Activated CD4-positive, alpha-beta memory T cell treated with anti-CD3 and anti-CD28 coated beads for 36 hours (primary cell): ENCODE data around the gene CELA1. TPM values are rescaled to one million over a fixed set of nuclear protein-coding genes. Genes with fewer than 3 reads are reported as not detected.

Experiments used
- CTCF ChIA-PET: fragments of 350-600 bp; sonication (Branson Sonifier 250); formaldehyde crosslinking; loops from one replicate; lab custom pipeline; 2021; ENCODE audit warnings: antibody characterized with exemption, inconsistent platforms; lab: Charles Lee
- POLR2A ChIA-PET: fragments of 350-600 bp; sonication (Branson Sonifier 250); formaldehyde crosslinking; loops from one replicate; lab custom pipeline; 2021; ENCODE audit warnings: antibody characterized with exemption; lab: Charles Lee
- DNase-seq: peaks from one replicate; pipeline ENCODE4 v3.0.0-alpha.2; 2020
- H3K27ac Mint-ChIP-seq: one replicate; pipeline ENCODE4 v1.8.0; 2021; ENCODE audit warnings: mixed read lengths
- H3K27me3 Mint-ChIP-seq: one replicate; pipeline ENCODE4 v1.8.0; 2021; ENCODE audit warnings: mixed read lengths
- H3K36me3 Mint-ChIP-seq: one replicate; pipeline ENCODE4 v1.8.0; 2021; ENCODE audit warnings: mixed read lengths
- H3K4me1 Mint-ChIP-seq: one replicate; pipeline ENCODE4 v1.8.0; 2021; ENCODE audit warnings: low read depth, mixed read lengths
- H3K4me3 Mint-ChIP-seq: one replicate; pipeline ENCODE4 v1.8.0; 2021; ENCODE audit warnings: mild to moderate bottlenecking, mixed read lengths
- H3K9me3 Mint-ChIP-seq: one replicate; pipeline ENCODE4 v1.8.0; 2021; ENCODE audit warnings: mixed read lengths
- intact Hi-C: fragments of 100-400 bp; cut with micrococcal nuclease; formaldehyde crosslinking; loops from one replicate; pipeline ENCODE4 v1.15.1; 2023
- total RNA-seq, 2 experiments: library from RNA; stranded (reverse); gene quantifications; one replicate each; pipeline ENCODE4 v1.2.3, GENCODE V29; 2021

Gene CELA1
- total RNA-seq, 2 experiments from 2014 or later, result 0.24 TPM; not detected in 1

GRCh38 chr12:51388069-51388799, 41.8 kb upstream of the CELA1 start:
- H3K4me1 Mint-ChIP-seq, result peaks cover 52% of the 10 kb centered on the region
- no peak overlapping the region for H3K4me3 Mint-ChIP-seq
- no peaks in the 10 kb centered on the region for H3K27me3 Mint-ChIP-seq
- peaks cover 2% of the 10 kb centered on the region for H3K36me3 Mint-ChIP-seq
- H3K9me3 Mint-ChIP-seq, result no peaks in the 10 kb centered on the region
- intact Hi-C loops, result no loop called here
- DNase-seq, result no peak
- ChIA-PET POLR2A (no interaction called here), CTCF (no interaction called here)
- H3K27ac Mint-ChIP-seq, result no peak overlapping the region

- Mint-ChIP-seq H3K9me3 (no peaks in the 10 kb centered on the region), H3K4me3 (no peak overlapping the region), H3K36me3 (peaks cover 4% of the 10 kb centered on the region), H3K27ac (no peak overlapping the region), H3K4me1 (peaks cover 51% of the 10 kb centered on the region), H3K27me3 (no peaks in the 10 kb centered on the region)
- POLR2A ChIA-PET, result interaction anchor here (0.6 kb wide), 1 partner anchor 651 kb away, joined by 5 read pairs; no protein-coding TSS in a partner anchor
- DNase-seq, result no peak
- CTCF ChIA-PET, result interaction anchor here (1.1 to 1.4 kb wide), 2 partner anchors 9 to 35 kb away, joined by 3 to 4 read pairs; no protein-coding TSS in a partner anchor
- intact Hi-C loops, result no loop called here
These were observed 39.9 kb upstream of the CELA1 start for GRCh38 chr12:51386351-51386750.

GRCh38 chr12:51383269-51383905, 36.9 kb upstream of the CELA1 start:
- no peak overlapping the region for H3K27ac Mint-ChIP-seq
- intact Hi-C loops, result no loop called here

GRCh38 chr12:51382173-51382572, 35.7 kb upstream of the CELA1 start:
- no peak for DNase-seq
- H3K27ac Mint-ChIP-seq, result no peak overlapping the region
- H3K27me3 Mint-ChIP-seq, result no peaks in the 10 kb centered on the region
- ChIA-PET CTCF (no interaction called here), POLR2A (interaction anchor here (1.3 kb wide), 1 partner anchor 10 kb away, joined by 3 read pairs; no protein-coding TSS in a partner anchor)
- intact Hi-C loops, result no loop called here
- H3K36me3 Mint-ChIP-seq, result peaks cover 8% of the 10 kb centered on the region
- no peak overlapping the region for H3K4me3 Mint-ChIP-seq
- H3K9me3 Mint-ChIP-seq, result no peaks in the 10 kb centered on the region
- H3K4me1 Mint-ChIP-seq, result peaks cover 22% of the 10 kb centered on the region

More at GRCh38 chr12:51383269-51383905, 36.9 kb upstream of the CELA1 start:
- Mint-ChIP-seq H3K36me3 (peaks cover 8% of the 10 kb centered on the region), H3K9me3 (no peaks in the 10 kb centered on the region), H3K27me3 (no peaks in the 10 kb centered on the region), H3K4me3 (no peak overlapping the region), H3K4me1 (peaks cover 24% of the 10 kb centered on the region)
- CTCF ChIA-PET, result no interaction called here
- no peak for DNase-seq
- POLR2A ChIA-PET, result no interaction called here

GRCh38 chr12:51381226-51382079, 35.0 kb upstream of the CELA1 start:
- POLR2A ChIA-PET, result interaction anchor here (1.3 kb wide), 1 partner anchor 9 kb away, joined by 3 read pairs; no protein-coding TSS in a partner anchor

GRCh38 chr12:51379571-51379970, 33.1 kb upstream of the CELA1 start:
- Mint-ChIP-seq H3K9me3 (no peaks in the 10 kb centered on the region), H3K36me3 (peaks cover 12% of the 10 kb centered on the region), H3K27me3 (no peaks in the 10 kb centered on the region), H3K27ac (no peak overlapping the region), H3K4me3 (no peak overlapping the region), H3K4me1 (peaks cover 21% of the 10 kb centered on the region)
- intact Hi-C loops, result no loop called here
- ChIA-PET CTCF (no interaction called here), POLR2A (no interaction called here)
- DNase-seq, result no peak

More at GRCh38 chr12:51381226-51382079, 35.0 kb upstream of the CELA1 start:
- CTCF ChIA-PET, result interaction anchor here (1.7 kb wide), 1 partner anchor 13 kb away, joined by 4 read pairs; no protein-coding TSS in a partner anchor
- no peak overlapping the region for H3K4me3 Mint-ChIP-seq
- no peak overlapping the region for H3K27ac Mint-ChIP-seq
- H3K9me3 Mint-ChIP-seq, result no peaks in the 10 kb centered on the region
- H3K27me3 Mint-ChIP-seq, result no peaks in the 10 kb centered on the region
- H3K36me3 Mint-ChIP-seq, result peaks cover 8% of the 10 kb centered on the region
- DNase-seq, result no peak
- intact Hi-C loops, result no loop called here
- H3K4me1 Mint-ChIP-seq, result peaks cover 20% of the 10 kb centered on the region

- no peak overlapping the region for H3K27ac Mint-ChIP-seq
- POLR2A ChIA-PET, result interaction anchor here (0.6 kb wide), 1 partner anchor 16 kb away, joined by 5 read pairs; no protein-coding TSS in a partner anchor
- DNase-seq, result no peak
- H3K4me1 Mint-ChIP-seq, result peaks cover 20% of the 10 kb centered on the region
- H3K27me3 Mint-ChIP-seq, result no peaks in the 10 kb centered on the region
- H3K4me3 Mint-ChIP-seq, result no peak overlapping the region
- intact Hi-C loops, result no loop called here
- no peaks in the 10 kb centered on the region for H3K9me3 Mint-ChIP-seq
- peaks cover 12% of the 10 kb centered on the region for H3K36me3 Mint-ChIP-seq
- CTCF ChIA-PET, result no interaction called here
These were observed 32.3 kb upstream of the CELA1 start for GRCh38 chr12:51378749-51379148.

- H3K4me1 Mint-ChIP-seq, result peaks cover 19% of the 10 kb centered on the region
- intact Hi-C loops, result no loop called here
- H3K27me3 Mint-ChIP-seq, result no peaks in the 10 kb centered on the region
- DNase-seq, result no peak
- no peak overlapping the region for H3K4me3 Mint-ChIP-seq
- H3K36me3 Mint-ChIP-seq, result peaks cover 19% of the 10 kb centered on the region
- no peaks in the 10 kb centered on the region for H3K9me3 Mint-ChIP-seq
- ChIA-PET POLR2A (no interaction called here), CTCF (interaction anchor here (0.8 kb wide), 1 partner anchor 146 kb away, joined by 3 read pairs; no protein-coding TSS in a partner anchor)
- no peak overlapping the region for H3K27ac Mint-ChIP-seq
These were observed 30.9 kb upstream of the CELA1 start for GRCh38 chr12:51377099-51377984.

GRCh38 chr12:51374856-51375255, 28.4 kb upstream of the CELA1 start:
- Mint-ChIP-seq H3K4me1 (peaks cover 32% of the 10 kb centered on the region), H3K9me3 (no peaks in the 10 kb centered on the region), H3K27ac (no peak overlapping the region), H3K27me3 (no peaks in the 10 kb centered on the region), H3K36me3 (peaks cover 18% of the 10 kb centered on the region), H3K4me3 (no peak overlapping the region)
- ChIA-PET CTCF (interaction anchor here (1.7 to 1.8 kb wide), 2 partner anchors 33 to 157 kb away, joined by 5 to 6 read pairs; no protein-coding TSS in a partner anchor), POLR2A (no interaction called here)
- DNase-seq, result no peak
- intact Hi-C loops, result no loop called here

GRCh38 chr12:51374361-51374760, 27.9 kb upstream of the CELA1 start:
- CTCF ChIA-PET, result interaction anchor here (1.7 to 1.8 kb wide), 2 partner anchors 33 to 158 kb away, joined by 5 to 6 read pairs; no protein-coding TSS in a partner anchor

GRCh38 chr12:51373187-51373586, 26.7 kb upstream of the CELA1 start:
- Mint-ChIP-seq H3K27me3 (no peaks in the 10 kb centered on the region), H3K27ac (no peak overlapping the region), H3K4me3 (no peak overlapping the region), H3K9me3 (no peaks in the 10 kb centered on the region), H3K4me1 (peaks cover 48% of the 10 kb centered on the region), H3K36me3 (peaks cover 20% of the 10 kb centered on the region)
- ChIA-PET POLR2A (no interaction called here), CTCF (interaction anchor here (0.6 to 1.8 kb wide), 4 partner anchors 19 to 503 kb away, joined by 3 to 6 read pairs (median 4); no protein-coding TSS in a partner anchor)
- intact Hi-C loops, result no loop called here
- no peak for DNase-seq

More at GRCh38 chr12:51374361-51374760, 27.9 kb upstream of the CELA1 start:
- POLR2A ChIA-PET, result no interaction called here
- H3K27me3 Mint-ChIP-seq, result no peaks in the 10 kb centered on the region
- peaks cover 37% of the 10 kb centered on the region for H3K4me1 Mint-ChIP-seq
- no peaks in the 10 kb centered on the region for H3K9me3 Mint-ChIP-seq
- DNase-seq, result no peak
- no peak overlapping the region for H3K27ac Mint-ChIP-seq
- H3K4me3 Mint-ChIP-seq, result no peak overlapping the region
- H3K36me3 Mint-ChIP-seq, result peaks cover 16% of the 10 kb centered on the region
- intact Hi-C loops, result no loop called here
